GM18867 (cell line): ENCODE data around the gene GSE1.

Experiments used
- ATAC-seq: cut with Tn5 transposase; IDR thresholded peaks from one replicate; pipeline ENCODE4 v1.9.1; 2021; ENCODE audit warnings: mild to moderate bottlenecking, moderate library complexity; ENCODE audit not compliant: unreplicated experiment

GSE1 gene

DNA sequence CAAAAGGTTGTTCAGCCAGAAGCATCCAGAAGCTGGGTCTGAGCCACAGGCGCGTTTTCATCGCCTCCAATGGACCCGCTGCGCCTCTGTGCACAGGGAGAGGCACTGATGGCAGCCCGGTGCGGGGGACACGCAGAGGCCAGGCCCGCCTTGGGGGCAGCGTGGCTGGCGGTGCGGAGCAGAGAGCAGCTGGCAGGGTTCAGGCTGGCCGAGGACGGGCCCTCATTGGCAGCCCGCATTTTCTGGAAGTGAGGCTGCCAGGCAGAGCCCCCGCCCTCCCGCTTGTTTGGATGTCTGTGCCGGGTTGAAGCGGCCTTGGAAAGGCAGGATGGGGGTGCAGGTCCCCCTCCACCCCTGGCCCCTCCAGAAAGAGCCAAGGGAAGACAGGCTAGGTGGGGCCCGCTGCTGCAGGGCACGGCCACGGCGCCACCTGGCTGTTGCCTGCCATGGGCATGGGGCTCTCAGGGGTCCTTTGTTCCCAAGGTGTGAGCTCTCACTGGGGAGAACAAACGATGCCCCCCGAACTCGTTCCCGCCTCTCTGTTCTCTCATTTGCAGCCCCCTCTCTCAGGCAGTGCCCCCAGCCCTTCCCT, 18.8 kb downstream of the GSE1 start:
- no peak for ATAC-seq

DNA sequence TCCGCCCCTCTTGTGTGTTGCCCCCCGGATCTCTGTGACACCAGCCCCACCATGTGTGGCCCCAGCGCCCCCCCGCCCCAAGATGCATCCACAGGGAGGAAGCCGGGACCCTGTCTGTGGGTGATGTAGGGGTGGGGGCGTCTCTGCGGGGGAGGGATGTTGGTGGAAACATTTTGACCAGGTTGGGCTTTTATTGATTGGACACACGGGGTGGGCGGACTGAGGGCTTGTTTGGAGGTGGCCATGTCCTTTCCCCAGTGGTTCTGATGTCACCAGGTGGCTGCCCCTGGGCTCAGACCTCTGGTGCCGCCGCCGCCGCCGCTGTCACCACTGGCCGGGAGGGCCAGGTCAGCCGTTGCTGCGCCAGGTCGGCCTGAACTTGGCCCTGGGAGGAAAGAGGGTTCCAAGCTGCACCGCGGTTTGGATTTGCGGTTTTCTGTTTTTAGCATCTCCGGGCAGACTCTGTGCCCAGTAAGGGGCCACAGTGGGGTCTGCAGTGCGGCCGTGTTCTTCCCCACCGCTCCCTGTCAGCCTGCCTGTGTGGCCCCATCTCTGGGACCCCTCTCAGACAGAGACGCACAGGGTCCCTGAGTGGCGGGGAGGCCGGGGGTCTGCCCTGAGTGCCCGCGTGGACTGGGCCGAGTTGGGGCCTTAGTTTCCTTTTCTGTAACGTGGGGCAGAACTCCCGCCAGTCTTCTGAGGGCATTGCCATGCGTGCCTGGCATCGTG, 19.8 kb downstream of the GSE1 start:
- ATAC-seq = no peak

DNA sequence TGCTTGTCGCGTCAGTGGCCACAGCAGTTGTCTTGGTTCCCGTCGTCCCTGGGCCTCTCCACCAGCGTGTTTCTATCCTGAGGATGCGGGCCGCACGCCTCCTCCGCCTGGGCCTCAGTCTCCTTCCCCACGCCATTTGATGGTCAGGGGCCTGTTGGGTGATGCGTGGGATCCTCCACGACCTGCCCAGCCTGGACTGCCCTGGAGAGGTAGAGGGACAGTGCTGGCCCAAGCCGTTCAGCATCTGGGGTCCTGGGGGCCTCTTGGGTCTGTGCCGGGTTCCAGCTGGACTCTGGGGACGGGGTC, 20.3 kb downstream of the GSE1 start:
- ATAC-seq = no peak

DNA sequence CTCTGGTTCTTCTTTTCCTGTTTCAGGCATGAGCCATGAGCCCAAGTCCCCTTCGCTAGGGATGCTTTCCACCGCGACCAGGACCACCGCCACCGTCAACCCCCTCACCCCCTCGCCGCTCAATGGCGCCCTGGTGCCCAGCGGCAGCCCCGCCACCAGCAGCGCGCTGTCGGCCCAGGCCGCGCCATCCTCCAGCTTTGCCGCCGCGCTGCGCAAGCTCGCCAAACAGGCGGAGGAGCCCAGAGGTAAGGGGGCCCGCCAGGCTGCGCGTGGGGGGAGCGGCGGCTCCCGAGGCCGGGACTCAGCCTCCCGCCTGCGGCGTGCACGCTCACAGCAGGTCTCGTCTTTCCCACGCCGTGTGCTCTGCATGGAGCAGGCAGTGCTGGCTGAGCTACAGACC, 20.8 kb downstream of the GSE1 start:
- no peak for ATAC-seq

DNA sequence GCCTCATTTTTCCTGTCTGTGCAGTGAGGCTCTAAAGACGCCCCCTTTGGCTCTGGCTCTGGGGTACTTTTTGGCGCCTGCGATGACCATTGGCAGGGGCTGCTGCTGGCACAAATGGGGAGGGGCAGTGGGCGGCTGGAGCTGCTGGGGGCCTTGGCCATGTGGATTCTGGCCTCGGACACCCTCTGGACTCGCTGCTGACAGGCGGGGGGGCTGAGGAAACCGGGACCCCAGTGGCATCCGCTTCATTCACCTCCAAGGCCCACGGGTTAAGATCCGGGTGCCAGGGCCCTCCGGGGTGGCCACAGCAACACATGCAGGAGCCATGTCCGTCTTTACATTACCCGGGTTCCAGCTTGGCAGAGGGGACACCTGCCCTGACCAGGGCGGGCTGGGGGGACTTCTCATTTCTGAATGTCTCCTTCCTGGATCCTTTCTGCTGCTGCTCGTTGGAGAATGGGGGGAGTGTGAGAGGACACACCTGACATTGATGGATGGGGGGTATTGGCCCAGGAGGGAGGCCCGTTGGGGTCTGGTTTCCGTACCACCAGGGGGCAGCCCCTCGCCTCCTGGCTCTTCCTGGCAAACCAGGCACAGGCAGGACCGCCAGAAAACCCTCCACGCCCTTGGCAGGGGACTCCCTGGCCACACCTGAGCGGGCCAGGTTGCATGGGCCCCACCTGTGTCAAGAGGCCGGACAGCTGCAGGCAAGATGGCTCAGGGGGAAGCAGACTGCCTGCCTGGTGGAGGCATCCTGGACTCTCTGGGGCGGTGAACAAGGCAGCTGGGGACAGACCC, 21.8 kb downstream of the GSE1 start:
- no peak for ATAC-seq

DNA sequence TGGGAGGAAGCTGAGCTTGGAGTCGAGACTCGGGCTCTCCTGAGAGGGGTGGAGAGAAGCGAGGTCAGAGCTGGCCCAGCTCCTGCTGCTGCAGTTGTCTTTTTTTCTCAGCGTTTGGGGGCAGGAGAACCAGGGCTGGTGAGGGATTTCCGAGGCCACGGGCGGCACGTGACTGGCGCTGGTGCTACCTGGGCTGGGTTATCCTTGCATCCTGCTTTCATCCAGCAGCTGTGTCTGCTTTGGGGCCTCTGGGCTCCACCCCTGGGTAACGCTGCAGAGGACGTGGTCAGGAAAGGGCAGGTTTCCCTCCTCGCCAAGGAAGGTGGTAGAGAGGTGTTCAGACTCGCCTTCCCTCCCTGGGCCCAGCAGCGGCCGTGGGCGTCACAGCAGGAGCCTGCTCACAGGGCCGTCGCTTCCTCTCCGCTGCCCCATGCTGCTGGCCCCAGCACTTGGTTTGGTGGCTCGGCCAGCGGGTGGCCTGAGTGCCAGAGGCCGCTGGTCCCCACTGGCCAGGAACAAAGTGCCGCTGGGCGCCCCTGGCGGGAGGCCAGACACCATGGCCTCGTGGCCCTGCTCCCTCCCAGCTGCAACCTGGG, 22.5 kb downstream of the GSE1 start:
- ATAC-seq = no peak

DNA sequence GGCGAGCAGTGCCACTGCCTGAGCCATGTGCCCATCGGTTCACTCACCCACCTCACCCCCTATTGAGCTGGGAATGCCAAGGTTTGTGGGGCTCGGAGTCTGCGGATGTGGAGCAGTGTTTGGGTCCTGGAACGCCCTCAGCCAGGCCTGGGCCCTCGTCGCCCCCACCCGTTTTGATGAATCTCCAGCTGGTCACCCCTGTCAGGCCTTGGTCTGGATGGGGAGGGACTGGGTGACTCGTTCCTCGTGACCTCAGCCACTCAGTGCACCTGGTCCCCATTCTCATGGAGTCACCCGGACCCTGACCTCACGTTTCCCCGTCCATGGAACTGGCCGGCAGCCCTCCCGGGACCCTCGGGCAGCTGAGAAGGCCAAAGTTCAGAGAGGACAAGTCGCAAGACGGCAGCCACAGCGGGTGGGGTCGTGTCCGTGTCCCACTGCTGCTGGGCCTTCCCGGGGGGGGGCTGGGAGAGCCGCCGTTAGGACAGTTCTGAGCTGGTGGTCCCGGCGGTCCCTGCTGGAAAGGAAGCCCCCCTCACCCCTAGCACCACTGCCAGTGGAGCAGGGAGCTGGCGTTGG, 23.2 kb downstream of the GSE1 start:
- no peak for ATAC-seq

DNA sequence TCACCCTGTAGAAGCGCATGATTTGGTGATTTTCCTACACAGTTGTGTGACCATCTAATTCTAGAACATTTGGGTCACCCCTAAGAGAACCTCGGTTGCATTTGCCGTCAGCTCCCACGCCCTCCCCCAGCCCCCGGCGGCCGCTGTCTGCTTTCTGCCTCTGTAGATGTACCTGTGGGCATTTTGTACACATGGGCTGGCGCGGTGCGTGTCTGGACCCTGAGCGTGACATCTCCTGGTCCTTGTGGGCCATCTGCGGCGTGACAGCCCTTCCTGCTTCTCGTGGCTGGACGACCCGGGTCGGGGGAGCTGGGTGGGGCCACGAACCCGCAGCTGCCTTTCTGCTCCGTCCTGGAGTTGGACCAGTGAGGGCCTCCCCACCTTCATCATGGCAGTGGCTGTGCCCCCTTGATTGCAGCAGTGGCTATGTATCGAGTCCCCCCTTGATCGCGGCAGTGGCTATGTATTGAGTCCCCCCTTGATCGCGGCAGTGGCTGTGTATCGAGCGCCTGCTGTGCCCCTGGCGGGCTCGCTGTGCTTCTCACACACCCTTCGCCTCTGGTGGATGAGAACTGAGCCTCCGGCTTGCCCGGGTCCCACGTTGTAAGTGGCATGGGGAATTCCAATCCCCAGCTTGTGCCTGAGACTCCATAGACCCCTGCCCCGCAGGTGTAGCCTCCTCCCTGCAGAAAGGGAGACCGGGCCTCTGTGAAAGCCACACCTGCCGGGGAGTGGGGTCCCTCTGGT, 24.1 kb downstream of the GSE1 start:
- ATAC-seq = no peak

DNA sequence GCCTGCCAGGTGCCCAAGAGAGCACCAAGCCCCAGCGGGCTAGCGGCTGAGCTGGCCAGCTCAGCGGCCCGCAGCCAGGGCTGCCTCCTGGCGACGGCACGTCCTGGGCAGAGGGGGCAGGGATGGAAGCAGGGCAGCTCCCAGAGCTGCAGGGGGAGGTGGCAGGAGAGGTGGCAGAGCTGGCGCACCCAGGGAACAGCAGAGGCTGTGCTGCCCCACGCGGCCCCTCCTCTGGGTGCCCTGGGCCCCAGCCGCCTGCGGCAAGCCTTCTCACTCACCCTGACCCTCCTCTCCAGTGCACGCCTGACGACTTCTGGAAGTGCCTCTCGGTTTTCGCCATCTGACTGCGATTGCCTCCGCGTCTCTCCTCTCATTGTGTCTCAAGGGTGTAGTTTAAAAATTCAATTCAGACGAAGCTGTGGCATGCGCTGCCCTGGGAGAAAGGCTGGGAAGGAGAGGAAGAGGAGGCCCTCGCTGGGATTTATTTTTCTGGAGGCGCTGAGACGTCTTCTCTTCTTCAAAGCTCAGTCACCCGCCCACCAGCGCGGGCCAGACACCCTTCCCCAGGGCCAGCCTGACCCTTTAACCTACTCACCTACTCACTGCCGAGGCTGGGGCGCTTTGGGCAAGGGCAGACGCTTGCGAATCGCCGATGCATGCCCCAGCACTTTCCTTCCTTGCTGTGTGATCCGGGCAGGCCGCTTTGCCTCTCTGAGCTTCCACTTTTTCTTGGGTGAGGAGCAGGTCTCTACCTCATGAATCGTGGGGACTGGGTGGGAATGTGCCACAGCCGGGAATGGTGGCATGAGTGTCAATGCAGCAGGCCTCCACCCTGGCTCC, 24.9 kb downstream of the GSE1 start:
- ATAC-seq = no peak

DNA sequence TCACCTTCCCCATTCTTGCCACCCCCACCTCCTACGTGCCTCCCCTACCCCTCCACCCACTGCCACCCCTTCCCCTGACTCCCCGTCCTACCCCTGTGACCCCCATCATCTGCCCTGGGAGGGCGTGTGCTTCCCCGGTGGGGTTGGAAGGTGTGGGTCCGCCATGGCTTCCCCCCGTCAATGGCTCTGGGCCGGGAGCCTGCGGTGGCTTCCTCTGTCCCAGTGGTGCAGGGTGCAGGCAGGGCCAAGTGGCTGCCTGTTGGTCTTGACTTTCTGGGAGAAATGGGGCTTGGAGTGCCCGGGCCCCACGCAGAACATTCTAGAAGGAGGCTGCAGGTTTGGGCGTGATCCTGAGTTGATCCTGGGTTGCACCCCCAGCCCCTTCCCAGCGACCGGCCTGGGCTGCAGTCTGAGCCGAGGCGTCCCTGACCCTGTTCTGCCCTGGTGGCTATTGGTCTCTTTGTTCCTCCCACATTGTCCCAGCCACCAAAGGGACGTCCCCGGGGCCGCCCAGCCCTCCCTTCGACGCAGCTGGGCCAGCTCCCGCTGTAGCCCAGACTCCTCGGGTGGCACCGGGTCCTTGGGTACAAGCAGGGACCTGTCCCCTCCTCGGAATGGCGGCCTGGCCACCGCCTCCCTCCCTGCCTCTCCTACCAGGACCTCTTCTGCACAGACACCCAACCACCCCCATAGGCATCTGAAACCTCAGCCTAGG, 25.7 kb downstream of the GSE1 start:
- ATAC-seq = no peak

DNA sequence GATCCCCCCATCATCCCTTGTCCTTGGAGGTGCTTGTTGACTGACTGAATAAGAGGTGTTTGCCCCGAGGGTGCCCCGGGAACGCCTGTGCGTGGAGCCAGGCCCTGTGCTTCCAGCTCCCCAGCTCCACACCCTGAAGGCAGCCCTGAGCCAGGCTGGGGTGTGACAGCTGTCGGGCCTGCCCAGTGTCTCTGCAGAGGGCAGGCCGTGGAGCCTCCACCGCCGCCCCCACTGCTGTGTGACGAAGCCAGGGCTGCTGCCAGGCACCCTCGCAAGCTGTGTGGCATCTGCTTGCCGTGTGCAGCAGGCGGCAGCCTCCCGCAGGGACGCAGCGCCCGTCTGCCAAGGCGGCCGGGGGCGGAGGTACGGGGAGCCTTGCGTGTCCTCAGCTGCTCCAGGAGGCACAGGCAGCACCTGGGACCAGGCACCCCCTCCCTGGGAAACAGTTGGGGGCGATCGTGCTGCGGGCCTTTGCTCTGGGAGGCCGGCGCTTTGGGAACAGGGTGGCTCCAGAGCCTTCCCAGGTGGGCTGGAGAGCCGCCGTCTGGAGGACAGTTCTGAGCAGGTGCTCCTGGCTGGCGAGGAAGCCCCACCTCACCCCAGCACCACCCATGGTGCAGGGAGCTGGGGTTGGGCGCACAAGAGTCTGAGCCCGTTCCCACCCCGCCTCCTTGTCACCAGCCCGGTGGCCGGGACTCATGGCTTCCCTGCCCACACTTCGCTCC, 26.6 kb downstream of the GSE1 start:
- ATAC-seq = no peak

DNA sequence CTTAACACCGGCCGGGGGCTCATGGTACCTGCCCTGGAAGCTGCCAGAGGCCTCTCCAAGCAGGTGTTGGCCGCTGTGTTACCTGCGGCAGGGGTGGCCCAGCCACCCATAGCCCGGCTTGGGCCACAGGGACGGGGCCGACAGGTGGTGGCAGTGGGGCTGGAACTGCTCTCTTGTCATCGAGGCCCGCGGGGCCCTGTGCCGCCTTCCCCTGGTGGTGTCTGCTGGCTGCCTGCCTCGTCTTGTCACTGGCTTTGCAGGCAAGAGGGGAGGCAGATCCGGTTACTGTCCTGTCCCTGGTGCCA, 27.1 kb downstream of the GSE1 start:
- no peak for ATAC-seq

DNA sequence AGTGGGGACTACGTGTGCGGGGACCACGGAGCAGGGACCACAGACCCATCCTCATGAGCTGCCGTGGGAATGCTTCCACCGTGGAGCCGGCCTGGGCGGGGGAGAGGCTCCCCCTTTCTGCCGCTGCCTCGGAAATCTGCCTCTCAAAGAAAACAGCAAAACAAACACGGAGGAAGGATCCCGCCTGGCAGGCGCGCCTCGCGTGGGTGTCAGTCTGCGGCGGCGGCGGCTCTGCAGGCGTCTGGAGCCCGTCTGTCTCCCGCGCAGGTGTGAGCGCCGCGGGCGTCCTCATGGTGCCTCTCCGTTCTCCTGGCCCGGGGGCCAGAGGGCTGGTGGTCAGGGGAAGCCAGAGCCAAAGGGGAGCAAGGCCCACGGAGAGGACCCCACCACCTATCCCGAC, 27.5 kb downstream of the GSE1 start:
- no peak for ATAC-seq

DNA sequence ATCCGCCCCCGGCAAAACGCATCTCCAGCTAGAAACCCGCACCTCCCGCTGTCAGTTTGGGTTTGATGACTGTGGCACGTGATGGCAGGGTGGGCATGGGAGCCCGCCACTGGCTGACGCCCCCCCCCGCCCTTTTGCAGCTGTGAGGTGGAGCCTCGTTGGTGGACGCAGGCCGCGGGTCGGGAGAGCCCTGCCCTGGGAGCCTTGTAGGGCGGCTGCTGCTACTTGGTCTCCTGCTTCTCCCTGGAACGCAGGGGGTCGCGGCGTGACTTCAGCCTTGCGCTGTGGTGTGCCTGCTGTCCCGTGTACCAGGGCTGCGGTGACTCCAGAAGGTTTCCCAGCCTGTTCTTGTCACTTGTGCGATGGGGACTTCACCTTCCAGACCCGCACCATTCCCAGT, 28.2 kb downstream of the GSE1 start:
- no peak for ATAC-seq

DNA sequence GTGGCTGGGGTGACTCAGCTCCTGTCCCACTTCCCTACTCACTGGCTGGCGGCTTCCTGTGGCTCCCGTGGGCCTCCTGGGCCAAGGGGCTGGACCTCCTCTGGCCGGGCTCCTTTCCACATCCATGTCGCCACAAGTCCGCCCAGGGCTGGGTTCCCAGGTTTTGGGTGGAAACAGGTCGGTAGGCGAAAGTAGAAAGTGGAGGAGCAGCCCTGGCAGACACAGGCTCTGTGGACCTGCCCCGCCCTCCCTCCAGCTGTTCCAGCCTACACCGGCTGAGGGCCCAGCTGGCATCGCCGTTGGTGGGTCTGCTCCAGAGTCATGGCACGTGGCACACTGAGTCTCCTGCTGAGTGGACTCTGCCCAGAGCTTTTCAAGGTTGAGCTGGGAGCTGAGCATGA, 28.7 kb downstream of the GSE1 start:
- no peak for ATAC-seq

DNA sequence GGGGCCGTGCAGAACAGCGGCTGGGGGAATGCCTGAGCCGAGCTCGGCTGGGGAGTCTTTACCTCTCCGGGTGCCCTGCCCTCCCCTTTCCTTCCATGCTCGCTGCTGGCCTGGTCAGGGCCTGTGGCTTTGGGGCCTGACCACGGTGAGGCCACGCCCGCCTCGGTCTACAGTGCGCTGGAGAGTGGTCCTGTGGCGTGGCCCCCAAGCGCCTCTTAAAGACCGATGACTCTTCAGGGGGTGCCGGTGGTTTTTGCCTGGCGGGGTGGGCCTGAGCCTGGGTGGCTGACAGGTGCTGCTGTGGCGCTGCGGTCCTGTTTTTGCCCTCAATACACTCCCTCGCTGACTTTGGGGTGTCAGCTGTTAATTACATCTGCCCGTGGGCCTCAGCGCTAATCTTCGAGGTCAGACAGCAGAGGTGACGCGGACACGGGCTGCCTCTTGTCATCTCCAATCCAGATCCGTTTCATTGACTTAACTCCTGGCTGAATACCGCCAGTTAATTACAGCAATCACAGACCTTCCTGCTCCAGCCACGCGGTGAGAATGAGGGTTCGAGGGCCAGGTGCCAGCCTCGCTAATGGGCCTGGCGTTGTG, 29.7 kb downstream of the GSE1 start:
- no peak for ATAC-seq

DNA sequence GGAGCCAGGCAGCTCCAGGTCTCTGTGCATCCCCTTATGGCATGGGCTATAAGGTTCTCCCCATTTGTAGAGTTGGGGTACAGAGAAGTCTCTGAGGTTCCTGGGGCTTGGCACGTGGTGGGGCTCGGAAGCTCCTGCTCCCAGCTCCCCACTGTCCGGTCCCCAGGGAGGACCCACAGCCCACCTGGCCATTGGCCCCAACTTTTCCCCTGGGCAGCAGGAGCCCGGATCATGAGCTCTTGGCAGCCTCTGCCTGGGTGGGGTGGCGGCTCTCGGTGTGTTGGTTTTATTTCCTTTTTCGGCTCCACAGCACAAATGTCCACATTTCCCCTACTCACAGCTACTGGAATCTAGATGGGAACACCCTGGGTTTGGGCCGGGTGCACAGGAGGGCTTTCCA, 30.5 kb downstream of the GSE1 start:
- no peak for ATAC-seq

DNA sequence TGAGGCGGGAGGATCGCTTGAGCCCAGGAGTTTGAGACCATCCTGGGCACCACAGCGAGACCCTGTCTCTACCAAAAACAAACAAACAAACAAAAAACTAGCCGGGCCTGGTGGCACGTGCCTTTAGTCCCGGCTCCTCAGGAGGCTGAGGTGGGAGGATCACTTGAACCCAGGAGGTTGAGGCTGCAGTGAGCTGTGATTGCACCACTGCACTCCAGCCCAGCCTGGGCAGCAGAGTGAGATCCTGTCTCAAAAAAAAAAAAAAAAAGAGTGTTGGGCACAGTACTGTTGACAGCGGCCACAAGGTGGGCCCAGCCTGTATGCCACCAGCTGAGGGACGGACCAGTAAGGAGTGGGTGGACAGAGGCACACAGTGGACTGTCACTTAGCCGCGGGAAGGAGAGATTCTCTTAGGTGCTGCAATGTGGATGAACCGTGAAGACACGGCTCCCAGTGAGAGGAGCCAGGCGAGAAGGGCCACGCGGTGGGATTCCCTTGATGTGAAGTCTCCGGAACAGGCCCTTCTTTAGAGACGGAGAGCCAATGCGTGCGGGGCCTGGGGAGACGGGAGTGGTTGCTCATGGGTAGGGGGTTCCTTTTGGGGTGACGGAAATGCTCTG, 31.1 kb downstream of the GSE1 start:
- ATAC-seq = no peak
